GM12891 (cell line): Measurements from ENCODE around the gene VSTM5.

Experiments used
- POLR2A ChIP-seq: IDR thresholded peaks from 2 replicates; pipeline ENCODE4 v1.6.1; 2011; ENCODE audit warnings: low read depth, low read length, control low read depth
- POLR2AphosphoS5 ChIP-seq: IDR thresholded peaks from 2 replicates; pipeline ENCODE4 v1.6.1; 2011; ENCODE audit warnings: low read depth, low read length, control low read depth
- TAF1 ChIP-seq: IDR thresholded peaks from 2 replicates; pipeline ENCODE4 v1.6.1; 2011; ENCODE audit warnings: low read depth, low read length, control low read depth

DNA sequence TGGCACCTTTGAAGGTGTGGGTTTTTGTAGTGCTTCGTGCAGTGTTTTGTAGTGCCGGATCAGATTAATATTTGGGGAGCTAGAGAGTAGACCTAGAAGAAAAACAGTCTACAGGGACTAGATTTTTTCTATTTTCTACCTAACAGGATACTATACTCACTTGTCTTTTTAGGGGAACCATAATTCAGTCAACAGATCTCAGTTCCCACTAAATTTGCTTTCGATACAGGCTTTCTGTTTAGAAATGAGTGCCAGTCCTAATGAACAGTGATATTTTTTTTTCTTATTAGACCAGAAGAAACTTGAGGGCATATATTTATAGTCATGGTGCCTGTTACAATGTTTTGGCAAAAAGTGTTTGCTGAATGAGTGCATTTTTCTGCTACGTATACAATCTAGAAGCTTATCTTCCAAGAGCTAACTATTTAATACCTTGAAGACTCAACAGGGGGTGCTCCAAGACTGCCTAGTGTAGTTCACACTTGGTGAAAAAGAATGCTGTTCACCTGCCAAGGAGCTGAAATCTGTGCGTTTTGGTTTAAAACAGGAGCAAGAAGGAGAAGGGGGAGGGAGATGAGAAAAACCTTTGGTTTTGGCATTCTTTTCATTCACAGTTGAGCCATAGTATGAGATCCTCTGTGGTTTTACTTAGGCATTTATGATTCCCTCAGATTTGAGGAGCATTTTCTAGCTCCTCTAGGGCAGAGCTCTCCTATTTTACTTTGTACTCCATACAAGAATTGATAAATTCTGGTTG, 44.9 kb upstream of the VSTM5 start:
- TF ChIP-seq POLR2A: no peak
- no peak for TF ChIP-seq TAF1
- no peak for TF ChIP-seq POLR2AphosphoS5
